ENCODE results near the gene SPAAR. TPM values are rescaled to one million over a fixed set of nuclear protein-coding genes. Genes with fewer than 3 reads are reported as not detected.

The SPAAR gene
- total RNA-seq, 3 donors from 2014 or later (not counting 1 experiment from before 2014, with no cell fraction given) = not detected

DNA sequence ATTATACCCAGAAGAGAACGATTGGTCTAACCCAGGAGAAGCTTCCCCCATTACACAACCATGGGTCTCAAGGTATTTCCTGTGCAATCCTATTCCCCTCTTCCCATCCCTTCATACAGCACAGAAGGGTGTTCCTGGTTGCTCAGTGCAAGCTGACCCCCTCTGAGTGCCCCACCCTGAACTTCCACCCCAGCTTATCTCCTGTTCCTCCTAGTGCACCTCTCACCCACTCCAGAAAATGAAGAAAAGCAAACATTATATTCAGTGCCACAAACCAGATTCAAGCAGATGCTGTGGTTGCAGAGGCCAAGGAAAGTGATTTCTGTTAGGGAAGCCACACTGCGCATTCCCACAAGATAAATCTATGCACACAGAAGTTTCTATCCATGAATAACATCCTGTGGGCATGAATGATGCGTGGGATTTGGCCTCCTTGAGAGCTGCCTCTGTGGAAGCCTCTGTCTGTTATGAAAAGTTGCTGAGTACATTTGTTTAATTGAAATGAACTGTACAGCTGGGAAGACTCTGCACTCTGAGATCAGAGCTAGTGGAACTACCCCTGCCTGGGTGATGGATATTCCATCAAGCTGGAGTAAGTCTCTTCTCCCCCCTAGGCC lies 50.9 kb downstream of the SPAAR start:
- H3K36me3 Mint-ChIP-seq = no peaks in the 10 kb centered on the region
- DNase-seq (no peak), ATAC-seq (no peak)
- no peak overlapping the region for H3K27ac Mint-ChIP-seq
- Histone ChIP-seq H3K27me3 (ENCODE audit: control insufficient read depth, insufficient read depth, low read length) (peaks cover 3% of the 10 kb centered on the region), H3K36me3 (ENCODE audit: control insufficient read depth, insufficient read depth, low read length) (no peaks in the 10 kb centered on the region), H3K4me1 (ENCODE audit: control insufficient read depth, insufficient read depth, low read length) (no peaks in the 10 kb centered on the region), H3K27ac (ENCODE audit: low read length) (no peak overlapping the region), H3K4me3 (ENCODE audit: low read length) (no peak overlapping the region), H3K9me3 (ENCODE audit: control insufficient read depth, insufficient read depth, low read length) (no peaks in the 10 kb centered on the region)
- TF ChIP-seq, protein P1, sequence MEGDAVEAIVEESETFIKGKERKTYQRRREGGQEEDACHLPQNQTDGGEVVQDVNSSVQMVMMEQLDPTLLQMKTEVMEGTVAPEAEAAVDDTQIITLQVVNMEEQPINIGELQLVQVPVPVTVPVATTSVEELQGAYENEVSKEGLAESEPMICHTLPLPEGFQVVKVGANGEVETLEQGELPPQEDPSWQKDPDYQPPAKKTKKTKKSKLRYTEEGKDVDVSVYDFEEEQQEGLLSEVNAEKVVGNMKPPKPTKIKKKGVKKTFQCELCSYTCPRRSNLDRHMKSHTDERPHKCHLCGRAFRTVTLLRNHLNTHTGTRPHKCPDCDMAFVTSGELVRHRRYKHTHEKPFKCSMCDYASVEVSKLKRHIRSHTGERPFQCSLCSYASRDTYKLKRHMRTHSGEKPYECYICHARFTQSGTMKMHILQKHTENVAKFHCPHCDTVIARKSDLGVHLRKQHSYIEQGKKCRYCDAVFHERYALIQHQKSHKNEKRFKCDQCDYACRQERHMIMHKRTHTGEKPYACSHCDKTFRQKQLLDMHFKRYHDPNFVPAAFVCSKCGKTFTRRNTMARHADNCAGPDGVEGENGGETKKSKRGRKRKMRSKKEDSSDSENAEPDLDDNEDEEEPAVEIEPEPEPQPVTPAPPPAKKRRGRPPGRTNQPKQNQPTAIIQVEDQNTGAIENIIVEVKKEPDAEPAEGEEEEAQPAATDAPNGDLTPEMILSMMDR (IDR thresholded peaks at IDR 0.05) = no peak
- intact Hi-C loops (cut with micrococcal nuclease) = no loop called here
- H3K9me3 Mint-ChIP-seq = no peaks in the 10 kb centered on the region
- H3K4me3 Mint-ChIP-seq = no peak overlapping the region
- H3K27me3 Mint-ChIP-seq (ENCODE audit: low read depth in 2 of 2) = peaks cover 36 to 42% of the 10 kb centered on the region in 2 donors
- no peaks in the 10 kb centered on the region for H3K4me1 Mint-ChIP-seq
- WGBS (ENCODE audit: insufficient coverage) = 61% methylated on average over 3 of the region's 3 CpGs

Other genes with a start within 250 kb of the SPAAR start
- 1 to 10 TPM; 1.3 to 3.2 (median 1.5) TPM for gene ARHGEF39, start 244.3 kb upstream of the SPAAR start, total RNA-seq
- not detected for gene CA9, start 235.6 kb upstream of the SPAAR start, total RNA-seq
- 10 to 100 TPM; 20.9 to 23.8 (median 22.9) TPM for gene TPM2, start 219.6 kb upstream of the SPAAR start, total RNA-seq
- 100 to 1,000 TPM; 509 to 552 (median 528) TPM for gene TLN1, start 177.3 kb upstream of the SPAAR start, total RNA-seq
- gene CREB3, start 176.8 kb upstream of the SPAAR start, total RNA-seq = 10 to 100 TPM; 15.7 to 19.7 (median 18.8) TPM
- 100 to 1,000 TPM in 2 of 3 donors, 10 to 100 TPM in 1; 76.4 to 118 (median 101) TPM for gene GBA2, start 160.3 kb upstream of the SPAAR start, total RNA-seq
- 10 to 100 TPM; 22.3 to 26.4 (median 23.3) TPM for gene RGP1, start 160.2 kb upstream of the SPAAR start, total RNA-seq
- not detected for gene MSMP, start 155.2 kb upstream of the SPAAR start, total RNA-seq
- 1 to 10 TPM; 2.1 to 2.7 (median 2.4) TPM for gene NPR2, start 117.9 kb upstream of the SPAAR start, total RNA-seq
- 1 to 10 TPM; 2.0 to 2.4 (median 2.1) TPM for gene SPAG8, start 97.2 kb upstream of the SPAAR start, total RNA-seq
- gene HINT2, start 94.4 kb upstream of the SPAAR start, total RNA-seq = 10 to 100 TPM; 25.8 to 27.5 (median 25.9) TPM
- gene FAM221B, start 80.8 kb upstream of the SPAAR start, total RNA-seq = not detected
- gene TMEM8B, start 80.3 kb upstream of the SPAAR start, total RNA-seq = 1 to 10 TPM; 5.2 to 7.8 (median 5.4) TPM
- gene OR13J1, start 39.1 kb upstream of the SPAAR start, total RNA-seq = not detected
- not detected for gene HRCT1, start 3.3 kb upstream of the SPAAR start, total RNA-seq
- not detected for gene OR2S2, start 48.7 kb downstream of the SPAAR start, total RNA-seq
- gene RECK, start 127.4 kb downstream of the SPAAR start, total RNA-seq = 10 to 100 TPM in 1 of 3 donors, 1 to 10 TPM in 2; 7.4 to 10.3 (median 8.0) TPM
- gene GLIPR2, start 227.2 kb downstream of the SPAAR start, total RNA-seq = 100 to 1,000 TPM; 124 to 135 (median 125) TPM

Measured in natural killer cell (primary cell).